GM10266 (cell line): Measurements from ENCODE around the gene RTL10.

Source experiments
- DNase-seq: peaks from one replicate; pipeline ENCODE4 v3.0.0; 2012; ENCODE audit errors: extremely low spot score
- TF ChIP-seq, protein P1 (sequence below): IDR thresholded peaks from 2 replicates; pipeline ENCODE4 v1.5.1; 2012; ENCODE audit warnings: mild to moderate bottlenecking, low read depth; ENCODE audit not compliant: control insufficient read depth, insufficient read depth; ENCODE audit errors: missing control alignments

The RTL10 gene

DNA sequence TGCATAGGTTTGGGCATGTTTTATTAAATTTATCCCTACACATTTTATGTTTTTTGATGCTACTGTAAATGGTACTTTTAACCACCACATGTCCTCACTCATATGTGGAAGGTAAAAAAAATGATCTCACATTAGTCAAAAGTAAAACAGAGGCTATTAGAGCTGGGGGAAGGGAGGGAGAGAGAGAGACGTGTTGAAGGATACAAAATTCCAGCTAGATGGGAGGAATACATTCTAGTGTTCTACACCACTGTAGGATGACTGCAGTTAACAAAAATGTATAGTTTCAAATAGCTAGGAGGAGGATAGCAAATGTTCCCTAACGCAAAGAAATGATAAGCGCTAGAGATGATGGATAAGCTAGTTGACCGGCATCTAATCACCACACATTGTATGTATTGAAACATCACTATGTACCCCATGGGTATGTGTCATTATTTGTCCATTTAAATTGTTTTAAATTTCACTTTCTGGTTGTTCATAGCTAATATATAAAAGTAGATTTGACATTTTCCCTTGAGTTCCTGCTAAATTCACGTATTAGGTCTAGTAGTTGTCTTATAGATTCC is 9.9 kb upstream of the RTL10 start:
- DNase-seq = no peak
- TF ChIP-seq, protein P1, sequence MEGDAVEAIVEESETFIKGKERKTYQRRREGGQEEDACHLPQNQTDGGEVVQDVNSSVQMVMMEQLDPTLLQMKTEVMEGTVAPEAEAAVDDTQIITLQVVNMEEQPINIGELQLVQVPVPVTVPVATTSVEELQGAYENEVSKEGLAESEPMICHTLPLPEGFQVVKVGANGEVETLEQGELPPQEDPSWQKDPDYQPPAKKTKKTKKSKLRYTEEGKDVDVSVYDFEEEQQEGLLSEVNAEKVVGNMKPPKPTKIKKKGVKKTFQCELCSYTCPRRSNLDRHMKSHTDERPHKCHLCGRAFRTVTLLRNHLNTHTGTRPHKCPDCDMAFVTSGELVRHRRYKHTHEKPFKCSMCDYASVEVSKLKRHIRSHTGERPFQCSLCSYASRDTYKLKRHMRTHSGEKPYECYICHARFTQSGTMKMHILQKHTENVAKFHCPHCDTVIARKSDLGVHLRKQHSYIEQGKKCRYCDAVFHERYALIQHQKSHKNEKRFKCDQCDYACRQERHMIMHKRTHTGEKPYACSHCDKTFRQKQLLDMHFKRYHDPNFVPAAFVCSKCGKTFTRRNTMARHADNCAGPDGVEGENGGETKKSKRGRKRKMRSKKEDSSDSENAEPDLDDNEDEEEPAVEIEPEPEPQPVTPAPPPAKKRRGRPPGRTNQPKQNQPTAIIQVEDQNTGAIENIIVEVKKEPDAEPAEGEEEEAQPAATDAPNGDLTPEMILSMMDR = no peak

DNA sequence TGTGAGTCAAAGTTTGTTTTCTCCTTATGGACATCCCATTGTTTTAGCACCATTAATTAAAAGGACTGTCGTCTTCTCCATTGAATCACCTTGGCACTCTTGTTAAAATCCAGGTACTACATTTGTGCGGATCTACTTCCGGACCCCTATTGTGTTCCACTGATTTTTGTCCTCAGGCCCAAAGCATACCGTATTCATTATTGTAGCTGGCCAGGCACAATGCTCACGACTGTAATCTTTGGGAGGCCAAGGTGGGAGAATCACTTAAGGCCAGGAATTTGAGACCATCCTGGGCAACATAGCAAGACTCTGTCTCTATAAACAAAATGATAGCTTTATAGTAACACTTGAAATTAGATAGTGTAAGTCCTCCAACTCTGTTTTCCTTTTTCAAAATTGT is 8.9 kb upstream of the RTL10 start:
- TF ChIP-seq, protein P1 = no peak
- DNase-seq = no peak

DNA sequence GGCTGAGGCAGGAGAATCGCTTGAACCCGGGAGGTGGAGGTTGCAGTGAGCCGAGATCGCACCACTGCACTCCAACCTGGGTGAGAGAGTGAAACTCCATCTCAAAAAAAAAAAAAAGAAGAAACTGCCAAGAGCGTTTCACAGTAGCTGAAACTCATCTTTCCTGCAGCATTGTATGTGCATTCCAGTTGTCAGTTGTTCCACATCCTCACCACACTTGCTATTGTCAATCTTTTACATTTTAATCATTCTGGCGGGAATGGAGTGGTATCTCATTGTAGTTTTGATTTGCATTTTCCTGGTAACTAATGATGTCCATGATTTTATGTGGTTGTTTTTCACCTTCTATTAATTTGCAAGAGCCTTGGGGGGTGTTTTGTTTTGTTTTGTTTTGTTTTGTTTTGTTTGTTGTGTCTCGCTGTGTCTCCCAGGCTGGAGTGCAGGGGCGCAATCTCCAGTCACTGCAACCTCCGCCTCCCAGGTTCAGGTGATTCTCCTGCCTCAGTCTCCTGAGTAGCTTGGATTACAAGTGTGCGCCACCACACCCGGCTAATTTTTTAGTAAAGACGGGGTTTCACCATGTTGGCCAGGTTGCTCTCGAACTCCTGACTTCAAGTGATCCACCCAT is 8.1 kb upstream of the RTL10 start:
- TF ChIP-seq, protein P1 = no peak
- DNase-seq = no peak

DNA sequence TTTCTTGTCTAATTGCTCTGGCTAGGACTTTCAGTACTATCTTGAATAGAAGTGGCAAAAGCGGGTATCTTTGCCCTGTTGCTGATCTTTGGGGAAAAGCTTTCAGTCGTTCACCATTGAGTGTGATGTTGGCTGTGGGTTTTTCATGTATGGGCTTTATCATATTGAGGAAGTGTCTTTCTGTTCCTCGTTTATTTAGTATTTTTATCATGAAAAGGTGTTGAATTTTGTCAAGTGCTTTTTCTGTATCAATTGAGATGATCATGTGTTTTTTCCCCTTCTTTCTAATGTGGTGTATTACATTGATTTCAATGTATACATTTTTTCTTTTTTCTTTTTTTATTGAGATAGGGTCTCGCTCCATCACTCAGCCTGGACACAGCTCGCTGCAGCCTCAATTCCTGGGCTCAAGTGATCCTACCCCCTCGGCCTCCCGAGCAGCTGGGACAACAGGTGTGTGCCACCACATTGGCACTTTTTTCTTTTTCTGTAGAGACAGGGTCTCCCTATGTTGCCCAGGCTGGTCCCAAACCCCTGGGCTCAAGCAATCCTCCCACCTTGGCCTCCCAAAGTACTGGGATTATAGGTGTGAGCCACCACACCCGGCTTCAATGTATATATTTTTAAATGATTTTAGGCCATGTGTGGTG is 5.3 kb upstream of the RTL10 start:
- TF ChIP-seq, protein P1 = no peak
- no peak for DNase-seq

DNA sequence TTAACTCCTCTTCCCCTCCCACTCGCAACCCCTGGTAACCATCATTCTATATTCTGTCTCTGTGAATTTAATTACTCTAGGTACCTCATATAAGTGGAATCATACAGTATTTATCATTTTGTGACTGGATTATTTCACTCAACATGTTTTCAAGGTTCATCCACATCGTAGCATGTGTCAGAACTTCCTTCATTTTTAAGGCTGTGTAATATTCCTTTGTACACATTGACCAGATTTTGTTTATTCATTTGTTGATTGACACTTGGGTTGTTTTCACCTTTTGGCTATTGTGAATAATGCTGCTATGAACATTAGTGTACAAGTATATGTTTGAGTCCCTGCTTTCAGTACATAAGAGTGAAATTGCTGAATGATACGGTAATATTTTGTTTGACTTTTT is 2.7 kb upstream of the RTL10 start:
- DNase-seq = no peak
- TF ChIP-seq, protein P1 = no peak

DNA sequence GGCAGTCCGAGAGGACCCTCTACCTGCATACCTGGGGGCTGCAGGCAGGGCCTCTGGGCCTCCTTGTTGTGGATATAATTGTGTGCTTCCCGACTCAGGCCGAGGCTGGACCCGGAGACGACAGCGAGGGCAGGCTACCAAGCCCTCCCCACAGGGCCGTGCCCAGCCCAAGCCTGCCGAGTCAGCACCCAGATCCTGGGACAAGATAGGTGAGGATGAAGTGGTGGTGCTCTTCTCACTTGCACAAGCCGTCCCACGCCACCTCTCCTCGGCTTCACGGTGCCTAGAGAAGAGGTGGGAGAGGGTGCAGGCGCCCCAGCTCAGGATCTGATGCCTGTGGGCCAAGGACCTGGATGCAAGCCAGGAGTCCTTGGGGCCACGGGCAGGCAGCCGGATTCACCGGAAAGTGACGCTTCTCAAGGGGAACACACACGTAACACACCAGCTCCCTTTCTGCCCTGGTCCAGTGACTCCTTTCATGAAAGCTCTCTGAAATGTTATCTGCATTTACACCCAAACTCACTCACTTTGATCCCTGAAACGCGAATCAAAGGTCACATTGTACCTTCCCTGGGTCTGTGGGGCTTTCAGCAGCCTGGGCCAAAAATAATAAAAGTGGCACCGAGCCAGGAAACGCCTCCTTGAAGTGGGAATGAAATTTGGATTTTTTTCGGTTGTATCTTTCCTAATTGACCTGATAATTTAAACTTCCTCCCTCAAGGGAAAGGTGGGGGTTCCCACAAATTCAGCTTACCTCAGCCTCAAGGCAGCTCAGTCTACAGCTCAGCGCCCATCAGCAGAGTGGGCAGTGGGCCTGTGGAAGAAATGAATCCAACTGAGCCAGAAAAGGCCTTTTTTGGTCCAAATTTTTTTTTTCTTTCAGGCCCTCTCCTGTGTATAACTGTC is 1.1 kb upstream of the RTL10 start:
- TF ChIP-seq, protein P1 = no peak
- DNase-seq = peak; percentile 79
